ENCODE results near the gene GNB1.
"Not testable (repeated sequence)": the region's sequence is repeated elsewhere in the genome, so short reads cannot be mapped to it uniquely, and the experiment has no call there.

Gene GNB1

GRCh38 chr1:1889847-1890505 lies 911 bp downstream of the GNB1 start:
- DNase-seq, result no peak

- no peak for DNase-seq
Observed at GRCh38 chr1:1889090-1889750, 1.7 kb downstream of the GNB1 start.

GRCh38 chr1:1883890-1884289 lies 7.0 kb downstream of the GNB1 start:
- DNase-seq, result not testable (repeated sequence)

- DNase-seq, result no peak
Observed at GRCh38 chr1:1883092-1883873, 7.6 kb downstream of the GNB1 start.

GRCh38 chr1:1881727-1882126 lies 9.2 kb downstream of the GNB1 start:
- DNase-seq, result no peak

GRCh38 chr1:1880617-1881312 lies 10.1 kb downstream of the GNB1 start:
- no peak for DNase-seq

- no peak for DNase-seq
Observed at GRCh38 chr1:1879942-1880341, 10.9 kb downstream of the GNB1 start.

GRCh38 chr1:1877865-1878436 lies 12.9 kb downstream of the GNB1 start:
- no peak for DNase-seq

GRCh38 chr1:1876335-1876930 lies 14.5 kb downstream of the GNB1 start:
- no peak for DNase-seq

- DNase-seq, result no peak
Observed at GRCh38 chr1:1875932-1876331, 15.0 kb downstream of the GNB1 start.

- no peak for DNase-seq
Observed at GRCh38 chr1:1874901-1875300, 16.0 kb downstream of the GNB1 start.

- no peak for DNase-seq
Observed at GRCh38 chr1:1873186-1873585, 17.7 kb downstream of the GNB1 start.

GRCh38 chr1:1872329-1872994 lies 18.4 kb downstream of the GNB1 start:
- no peak for DNase-seq

- no peak for DNase-seq
Observed at GRCh38 chr1:1869469-1869868, 21.4 kb downstream of the GNB1 start.

GRCh38 chr1:1867164-1867563 lies 23.7 kb downstream of the GNB1 start:
- DNase-seq, result no peak

- no peak for DNase-seq
Observed at GRCh38 chr1:1862905-1863547, 27.9 kb downstream of the GNB1 start.

- DNase-seq, result not testable (repeated sequence)
Observed at GRCh38 chr1:1861761-1862310, 29.1 kb downstream of the GNB1 start.

GRCh38 chr1:1861339-1861730 lies 29.6 kb downstream of the GNB1 start:
- no peak for DNase-seq

GRCh38 chr1:1859970-1860697 lies 30.8 kb downstream of the GNB1 start:
- DNase-seq, result not testable (repeated sequence)

- DNase-seq, result peak in 1 of 2 experiments; percentile 10
Observed at GRCh38 chr1:1858382-1859086, 32.4 kb downstream of the GNB1 start.
